Fibroblast of mammary gland (primary cell): ENCODE results near the gene NR2C2.

Source experiments
- DNase-seq: peaks from one replicate; pipeline ENCODE4 v3.0.0-alpha.2; 2010; ENCODE audit warnings: low read depth
- H3K4me3 ChIP-seq: 2 replicates; pipeline ENCODE4 v1.5.1; 2011; ENCODE audit warnings: low read depth, mild to moderate bottlenecking, low read length, moderate library complexity; ENCODE audit not compliant: control insufficient read depth
- CTCF ChIP-seq: conservative IDR thresholded peaks from 2 replicates; pipeline ENCODE4 v1.5.1; 2011; ENCODE audit warnings: low read depth, low read length, inconsistent platforms; ENCODE audit not compliant: control insufficient read depth, insufficient read depth

Gene NR2C2

GRCh38 chr3:14905055-14905657, 42.2 kb upstream of the NR2C2 start:
- no peak overlapping the region for H3K4me3 ChIP-seq
- DNase-seq: no peak
- TF ChIP-seq CTCF: no peak

- TF ChIP-seq CTCF: no peak
- no peak overlapping the region for H3K4me3 ChIP-seq
- no peak for DNase-seq
Measured at GRCh38 chr3:14906355-14906971, 40.9 kb upstream of the NR2C2 start.

GRCh38 chr3:14907043-14907966, 40.1 kb upstream of the NR2C2 start:
- H3K4me3 ChIP-seq: no peak overlapping the region
- TF ChIP-seq CTCF: no peak
- DNase-seq: no peak

- TF ChIP-seq CTCF: no peak
- no peak overlapping the region for H3K4me3 ChIP-seq
Measured at GRCh38 chr3:14909250-14909649, 38.1 kb upstream of the NR2C2 start.

GRCh38 chr3:14911651-14912050, 35.7 kb upstream of the NR2C2 start:
- TF ChIP-seq CTCF: no peak
- no peak for DNase-seq
- no peak overlapping the region for H3K4me3 ChIP-seq

More at GRCh38 chr3:14909250-14909649, 38.1 kb upstream of the NR2C2 start:
- no peak for DNase-seq

GRCh38 chr3:14913071-14913925, 34.1 kb upstream of the NR2C2 start:
- H3K4me3 ChIP-seq: no peak overlapping the region
- no peak for TF ChIP-seq CTCF
- DNase-seq: no peak
